OCI-LY3 (cell line): ENCODE data around the gene LCNL1.

Experiments used
- H2AFZ ChIP-seq: fragments of 200-600, 300-600 bp; shearing (Covaris generic); 2 replicates; pipeline ENCODE4 v1.6.0; 2014; ENCODE audit warnings: antibody characterized with exemption, low read depth, low read length
- H3K27ac ChIP-seq: fragments of 200-600, 300-600 bp; sonication (generic); 2 replicates; pipeline ENCODE4 v1.5.1; 2014; ENCODE audit warnings: mild to moderate bottlenecking, low read length, moderate library complexity, mixed read lengths
- H3K27me3 ChIP-seq: fragments of 200-600, 300-600 bp; sonication (generic); 2 replicates; pipeline ENCODE4 v1.6.1; 2014; ENCODE audit warnings: low read depth, low read length, mixed read lengths
- H3K36me3 ChIP-seq: fragments of 200-600, 300-600 bp; sonication (generic); replicated peaks from 2 replicates; pipeline ENCODE3; 2014; ENCODE audit warnings: low read depth, low read length, mixed read lengths
- H3K4me1 ChIP-seq: fragments of 300-600, 200-600 bp; sonication (generic); 2 replicates; pipeline ENCODE4 v1.6.1; 2014; ENCODE audit warnings: low read length, mixed read lengths
- H3K4me2 ChIP-seq: fragments of 200-600, 300-600 bp; sonication (generic); 2 replicates; pipeline ENCODE4 v1.6.1; 2014; ENCODE audit warnings: low read length, mixed read lengths
- H3K4me3 ChIP-seq: fragments of 300-600, 200-600 bp; sonication (generic); 2 replicates; pipeline ENCODE4 v1.5.1; 2014; ENCODE audit warnings: antibody characterized with exemption, mild to moderate bottlenecking, low read length, moderate library complexity
- H3K79me2 ChIP-seq: fragments of 300-600, 200-600 bp; shearing (Covaris generic); 2 replicates; pipeline ENCODE4 v1.6.1; 2014; ENCODE audit warnings: mild to moderate bottlenecking, low read length, mixed read lengths
- H3K9ac ChIP-seq: fragments of 300-600, 200-600 bp; shearing (Covaris generic); 2 replicates; pipeline ENCODE4 v1.6.0; 2014; ENCODE audit warnings: mild to moderate bottlenecking, low read length, moderate library complexity
- H3K9me3 ChIP-seq: fragments of 200-600, 300-600 bp; shearing (Covaris generic); 2 replicates; pipeline ENCODE4 v1.6.1; 2014; ENCODE audit warnings: low read length, mixed read lengths; ENCODE audit not compliant: insufficient read depth
- H4K20me1 ChIP-seq: fragments of 200-600, 300-600 bp; sonication (generic); 2 replicates; pipeline ENCODE4 v1.6.1; 2016; ENCODE audit warnings: low read length, mixed read lengths; ENCODE audit not compliant: insufficient read depth
- EZH2phosphoT487 ChIP-seq: fragments of 200-600 bp; shearing (Covaris generic); IDR thresholded peaks from 2 replicates; pipeline ENCODE4 v1.6.1; 2018; ENCODE audit warnings: antibody characterized with exemption, mixed run types, low read depth
- TF ChIP-seq, protein P1 (sequence below): fragments of 200-600, 300-600 bp; sonication (generic); IDR thresholded peaks from 2 replicates; pipeline ENCODE4 v1.5.1; 2014; ENCODE audit warnings: antibody characterized with exemption, low read length, low read depth

The LCNL1 gene

DNA sequence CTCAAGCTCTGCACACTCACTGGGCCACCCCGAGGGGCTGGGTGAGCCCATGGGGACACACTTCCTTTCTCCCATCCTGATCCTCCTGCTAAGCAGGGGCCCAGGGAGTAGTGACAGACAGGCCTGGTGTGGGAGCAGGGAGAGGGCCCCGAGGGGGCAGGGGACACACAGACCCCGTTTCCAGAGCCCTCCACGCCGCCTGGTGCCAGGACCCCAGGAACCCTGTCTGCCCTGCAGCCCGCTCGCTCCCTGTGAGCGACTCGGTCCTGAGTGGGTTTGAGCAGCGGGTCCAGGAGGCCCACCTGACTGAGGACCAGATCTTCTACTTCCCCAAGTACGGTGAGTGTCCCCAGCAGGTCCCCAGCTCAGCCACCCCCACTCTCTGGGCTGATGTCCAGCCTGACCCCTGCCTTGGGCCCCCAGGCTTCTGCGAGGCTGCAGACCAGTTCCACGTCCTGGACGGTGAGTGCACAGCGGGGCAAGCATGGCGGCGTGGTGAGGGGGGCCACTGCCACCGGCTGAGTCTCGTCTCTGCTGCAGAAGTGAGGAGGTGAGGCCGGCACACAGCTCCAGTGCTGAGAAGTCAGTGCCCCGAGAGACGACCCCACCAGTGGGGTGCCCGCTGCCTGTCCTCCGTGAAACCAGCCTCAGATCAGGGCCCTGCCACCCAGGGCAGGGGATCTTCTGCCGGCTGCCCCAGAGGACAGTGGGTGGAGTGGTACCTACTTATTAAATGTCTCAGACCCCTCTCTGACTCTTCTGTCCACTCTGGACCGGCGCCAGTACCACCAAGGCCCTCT lies 36.4 kb upstream of the LCNL1 start:
- Histone ChIP-seq H3K79me2 (peaks cover 18% of the 10 kb centered on the region), H4K20me1 (no peaks in the 10 kb centered on the region), H3K9me3 (no peaks in the 10 kb centered on the region), H3K4me1 (peaks cover 34% of the 10 kb centered on the region), H3K4me3 (no peak overlapping the region), H3K4me2 (no peak overlapping the region), H2AFZ (no peak overlapping the region), H3K27ac (no peak overlapping the region), H3K9ac (no peak overlapping the region), H3K36me3 (peaks cover 12% of the 10 kb centered on the region), H3K27me3 (no peaks in the 10 kb centered on the region)
- TF ChIP-seq, protein P1, sequence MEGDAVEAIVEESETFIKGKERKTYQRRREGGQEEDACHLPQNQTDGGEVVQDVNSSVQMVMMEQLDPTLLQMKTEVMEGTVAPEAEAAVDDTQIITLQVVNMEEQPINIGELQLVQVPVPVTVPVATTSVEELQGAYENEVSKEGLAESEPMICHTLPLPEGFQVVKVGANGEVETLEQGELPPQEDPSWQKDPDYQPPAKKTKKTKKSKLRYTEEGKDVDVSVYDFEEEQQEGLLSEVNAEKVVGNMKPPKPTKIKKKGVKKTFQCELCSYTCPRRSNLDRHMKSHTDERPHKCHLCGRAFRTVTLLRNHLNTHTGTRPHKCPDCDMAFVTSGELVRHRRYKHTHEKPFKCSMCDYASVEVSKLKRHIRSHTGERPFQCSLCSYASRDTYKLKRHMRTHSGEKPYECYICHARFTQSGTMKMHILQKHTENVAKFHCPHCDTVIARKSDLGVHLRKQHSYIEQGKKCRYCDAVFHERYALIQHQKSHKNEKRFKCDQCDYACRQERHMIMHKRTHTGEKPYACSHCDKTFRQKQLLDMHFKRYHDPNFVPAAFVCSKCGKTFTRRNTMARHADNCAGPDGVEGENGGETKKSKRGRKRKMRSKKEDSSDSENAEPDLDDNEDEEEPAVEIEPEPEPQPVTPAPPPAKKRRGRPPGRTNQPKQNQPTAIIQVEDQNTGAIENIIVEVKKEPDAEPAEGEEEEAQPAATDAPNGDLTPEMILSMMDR, result no peak
- TF ChIP-seq EZH2phosphoT487, result no peak

- H3K36me3 ChIP-seq, result peaks cover 4% of the 10 kb centered on the region
- H3K9me3 ChIP-seq, result no peaks in the 10 kb centered on the region
- no peak overlapping the region for H3K4me2 ChIP-seq
- peaks cover 18% of the 10 kb centered on the region for H3K79me2 ChIP-seq
- peaks cover 34% of the 10 kb centered on the region for H3K4me1 ChIP-seq
- H3K27ac ChIP-seq, result no peak overlapping the region
- H4K20me1 ChIP-seq, result no peaks in the 10 kb centered on the region
- H3K4me3 ChIP-seq, result no peak overlapping the region
- TF ChIP-seq, protein P1, result no peak
- no peak for TF ChIP-seq EZH2phosphoT487
- no peak overlapping the region for H3K9ac ChIP-seq
- no peaks in the 10 kb centered on the region for H3K27me3 ChIP-seq
- H2AFZ ChIP-seq, result no peak overlapping the region
Measured at GRCh38 chr9:136947028-136947891, 35.5 kb upstream of the LCNL1 start.

- H2AFZ ChIP-seq, result no peak overlapping the region
- H3K9me3 ChIP-seq, result no peaks in the 10 kb centered on the region
- H3K9ac ChIP-seq, result no peak overlapping the region
- no peak overlapping the region for H3K27ac ChIP-seq
- H3K36me3 ChIP-seq, result no peaks in the 10 kb centered on the region
- no peak overlapping the region for H3K4me2 ChIP-seq
- no peaks in the 10 kb centered on the region for H4K20me1 ChIP-seq
- no peak for TF ChIP-seq EZH2phosphoT487
- TF ChIP-seq, protein P1, result peak; percentile 60
- H3K27me3 ChIP-seq, result no peaks in the 10 kb centered on the region
- H3K4me3 ChIP-seq, result no peak overlapping the region
- peaks cover 32% of the 10 kb centered on the region for H3K4me1 ChIP-seq
- H3K79me2 ChIP-seq, result peaks cover 12% of the 10 kb centered on the region
Measured at GRCh38 chr9:136947955-136948510, 34.8 kb upstream of the LCNL1 start.
